ENCODE measurements around the gene SLC39A11.
"Not testable (repeated sequence)": the region's sequence is repeated elsewhere in the genome, so short reads cannot be mapped to it uniquely, and the experiment has no call there.

The SLC39A11 gene

GRCh38 chr17:73064084-73064938 lies 28.2 kb downstream of the SLC39A11 start:
- peak; percentile 40 to 89 for DNase-seq (ENCODE audit: low read depth in 1 of 2, low spot score in 1 of 2)
- no peak for TF ChIP-seq JUND (IDR thresholded peaks at IDR 0.05; ENCODE audit: low read depth)
- in situ Hi-C loops (cut with HindIII; ENCODE audit: low pct_unique_long_range_greater_than_20kb, low sequenced_read_pairs): no loop called here

- in situ Hi-C loops (cut with HindIII; ENCODE audit: low pct_unique_long_range_greater_than_20kb, low sequenced_read_pairs): no loop called here
- DNase-seq (ENCODE audit: low read depth in 1 of 2, low spot score in 1 of 2): no peak
- no peak for TF ChIP-seq JUND (IDR thresholded peaks at IDR 0.05; ENCODE audit: low read depth)
Observed at GRCh38 chr17:73062726-73063125, 29.8 kb downstream of the SLC39A11 start.

GRCh38 chr17:73061161-73061560 lies 31.3 kb downstream of the SLC39A11 start:
- no peak for TF ChIP-seq JUND (IDR thresholded peaks at IDR 0.05; ENCODE audit: low read depth)
- DNase-seq (ENCODE audit: low read depth in 1 of 2, low spot score in 1 of 2): no peak
- in situ Hi-C loops (cut with HindIII; ENCODE audit: low pct_unique_long_range_greater_than_20kb, low sequenced_read_pairs): no loop called here

GRCh38 chr17:73060721-73061120 lies 31.8 kb downstream of the SLC39A11 start:
- DNase-seq (ENCODE audit: low read depth in 1 of 2, low spot score in 1 of 2): no peak
- TF ChIP-seq JUND (IDR thresholded peaks at IDR 0.05; ENCODE audit: low read depth): no peak
- in situ Hi-C loops (cut with HindIII; ENCODE audit: low pct_unique_long_range_greater_than_20kb, low sequenced_read_pairs): no loop called here

- in situ Hi-C loops (cut with HindIII; ENCODE audit: low pct_unique_long_range_greater_than_20kb, low sequenced_read_pairs); DNase-seq (ENCODE audit: low read depth in 1 of 2, low spot score in 1 of 2): not testable (repeated sequence)
Observed at GRCh38 chr17:73059713-73060112, 32.8 kb downstream of the SLC39A11 start.

- in situ Hi-C loops (cut with HindIII; ENCODE audit: low pct_unique_long_range_greater_than_20kb, low sequenced_read_pairs): no loop called here
- no peak for DNase-seq (ENCODE audit: low read depth in 1 of 2, low spot score in 1 of 2)
- no peak for TF ChIP-seq JUND (IDR thresholded peaks at IDR 0.05; ENCODE audit: low read depth)
Observed at GRCh38 chr17:73058022-73058421, 34.5 kb downstream of the SLC39A11 start.

GRCh38 chr17:73057196-73057595 lies 35.3 kb downstream of the SLC39A11 start:
- DNase-seq (ENCODE audit: low read depth in 1 of 2, low spot score in 1 of 2): no peak
- TF ChIP-seq JUND (IDR thresholded peaks at IDR 0.05; ENCODE audit: low read depth): no peak
- in situ Hi-C loops (cut with HindIII; ENCODE audit: low pct_unique_long_range_greater_than_20kb, low sequenced_read_pairs): no loop called here

GRCh38 chr17:73052923-73053322 lies 39.6 kb downstream of the SLC39A11 start:
- in situ Hi-C loops (cut with HindIII; ENCODE audit: low pct_unique_long_range_greater_than_20kb, low sequenced_read_pairs): no loop called here
- DNase-seq (ENCODE audit: low read depth in 1 of 2, low spot score in 1 of 2): no peak
- no peak for TF ChIP-seq JUND (IDR thresholded peaks at IDR 0.05; ENCODE audit: low read depth)

- in situ Hi-C loops (cut with HindIII; ENCODE audit: low pct_unique_long_range_greater_than_20kb, low sequenced_read_pairs): no loop called here
Observed at GRCh38 chr17:73050797-73051196, 41.7 kb downstream of the SLC39A11 start.

GRCh38 chr17:73048170-73048569 lies 44.3 kb downstream of the SLC39A11 start:
- in situ Hi-C loops (cut with HindIII; ENCODE audit: low pct_unique_long_range_greater_than_20kb, low sequenced_read_pairs): no loop called here
- DNase-seq (ENCODE audit: low read depth in 1 of 2, low spot score in 1 of 2): no peak
- TF ChIP-seq JUND (IDR thresholded peaks at IDR 0.05; ENCODE audit: low read depth): no peak

More at GRCh38 chr17:73050797-73051196, 41.7 kb downstream of the SLC39A11 start:
- no peak for DNase-seq (ENCODE audit: low read depth in 1 of 2, low spot score in 1 of 2)
- TF ChIP-seq JUND (IDR thresholded peaks at IDR 0.05; ENCODE audit: low read depth): no peak

GRCh38 chr17:73045724-73046123 lies 46.8 kb downstream of the SLC39A11 start:
- in situ Hi-C loops (cut with HindIII; ENCODE audit: low pct_unique_long_range_greater_than_20kb, low sequenced_read_pairs): no loop called here

GRCh38 chr17:73043686-73044581 lies 48.6 kb downstream of the SLC39A11 start:
- no peak for DNase-seq (ENCODE audit: low read depth in 1 of 2, low spot score in 1 of 2)
- no peak for TF ChIP-seq JUND (IDR thresholded peaks at IDR 0.05; ENCODE audit: low read depth)
- in situ Hi-C loops (cut with HindIII; ENCODE audit: low pct_unique_long_range_greater_than_20kb, low sequenced_read_pairs): no loop called here

More at GRCh38 chr17:73045724-73046123, 46.8 kb downstream of the SLC39A11 start:
- TF ChIP-seq JUND (IDR thresholded peaks at IDR 0.05; ENCODE audit: low read depth): no peak
- DNase-seq (ENCODE audit: low read depth in 1 of 2, low spot score in 1 of 2): no peak

All from T47D (cell line).